Naive thymus-derived CD8-positive, alpha-beta T cell (primary cell): ENCODE results near the gene S100A12. TPM values are rescaled to one million over a fixed set of nuclear protein-coding genes. Genes with fewer than 3 reads are reported as not detected.

Experiments
- polyA plus RNA-seq, 3 donors: library from polyadenylated mRNA; unstranded; fragments of 300-500 nt; fragmentation: Illumina TruSeq; gene quantifications; one replicate each; pipeline ENCODE4 v1.2.3, GENCODE V29; 2021
- total RNA-seq, 8 experiments: library from RNA in 2 of 8; stranded (reverse) in 2 of 8; gene quantifications; one replicate each; pipeline ENCODE4 v1.2.3 and lab custom pipeline; 2021 to 2026

S100A12 gene
- total and polyA plus RNA-seq, 5 experiments from 2014 or later, result 0.44 to 1.7 TPM; not detected in 3

Other genes with a start within 250 kb of the S100A12 start
- gene SPRR2G, start 224.7 kb downstream of the S100A12 start, total RNA-seq, result not detected
- not detected for gene SPRR2G, start 224.7 kb downstream of the S100A12 start, polyA plus RNA-seq
- gene LELP1, start 172.2 kb downstream of the S100A12 start, total RNA-seq, result not detected
- gene LELP1, start 172.2 kb downstream of the S100A12 start, polyA plus RNA-seq, result not detected
- not detected for gene PRR9, start 158.0 kb downstream of the S100A12 start, total RNA-seq
- gene PRR9, start 158.0 kb downstream of the S100A12 start, polyA plus RNA-seq, result not detected
- not detected for gene LORICRIN, start 115.9 kb downstream of the S100A12 start, total RNA-seq
- not detected for gene LORICRIN, start 115.9 kb downstream of the S100A12 start, polyA plus RNA-seq
- not detected for gene PGLYRP3, start 62.7 kb downstream of the S100A12 start, total RNA-seq
- not detected for gene PGLYRP3, start 62.7 kb downstream of the S100A12 start, polyA plus RNA-seq
- gene PGLYRP4, start 26.8 kb downstream of the S100A12 start, total RNA-seq, result not detected
- not detected for gene PGLYRP4, start 26.8 kb downstream of the S100A12 start, polyA plus RNA-seq
- gene S100A9, start 17.8 kb downstream of the S100A12 start, total RNA-seq, result 1 to 10 TPM; 2.2 to 2.8 TPM
- gene S100A9, start 17.8 kb downstream of the S100A12 start, polyA plus RNA-seq, result 10 to 100 TPM in 2 of 3 donors, 1 to 10 TPM in 1; 5.0 to 18.8 (median 18.7) TPM
- not detected for gene S100A8, start 15.5 kb upstream of the S100A12 start, total RNA-seq
- gene S100A8, start 15.5 kb upstream of the S100A12 start, polyA plus RNA-seq, result 10 to 100 TPM in 2 of 3 donors, 1 to 10 TPM in 1; 1.0 to 12.4 (median 11.6) TPM
- not detected for gene S100A7A, start 40.9 kb upstream of the S100A12 start, total RNA-seq
- gene S100A7A, start 40.9 kb upstream of the S100A12 start, polyA plus RNA-seq, result not detected
- gene S100A7, start 85.0 kb upstream of the S100A12 start, total RNA-seq, result not detected
- not detected for gene S100A7, start 85.0 kb upstream of the S100A12 start, polyA plus RNA-seq
- 100 to 1,000 TPM; 223 to 232 TPM for gene S100A6, start 160.4 kb upstream of the S100A12 start, total RNA-seq
- 100 to 1,000 TPM; 443 to 707 (median 568) TPM for gene S100A6, start 160.4 kb upstream of the S100A12 start, polyA plus RNA-seq
- gene S100A5, start 165.3 kb upstream of the S100A12 start, total RNA-seq, result 1 to 10 TPM in 1 of 2 experiments, not detected in 1; 1.4 TPM
- gene S100A5, start 165.3 kb upstream of the S100A12 start, polyA plus RNA-seq, result under 1 TPM in 2 of 3 donors, not detected in 1; 0.63 to 0.78 TPM
- 100 to 1,000 TPM; 115 to 129 TPM for gene S100A4, start 170.2 kb upstream of the S100A12 start, total RNA-seq
- gene S100A4, start 170.2 kb upstream of the S100A12 start, polyA plus RNA-seq, result 1,000 to 10,000 TPM in 1 of 3 donors, 100 to 1,000 TPM in 2; 421 to 1,131 (median 581) TPM
- gene S100A3, start 173.6 kb upstream of the S100A12 start, total RNA-seq, result not detected
- not detected for gene S100A3, start 173.6 kb upstream of the S100A12 start, polyA plus RNA-seq
- not detected for gene S100A2, start 190.2 kb upstream of the S100A12 start, total RNA-seq
- gene S100A2, start 190.2 kb upstream of the S100A12 start, polyA plus RNA-seq, result not detected
- gene S100A16, start 237.5 kb upstream of the S100A12 start, total RNA-seq, result not detected
- not detected for gene S100A16, start 237.5 kb upstream of the S100A12 start, polyA plus RNA-seq
- gene S100A14, start 240.7 kb upstream of the S100A12 start, total RNA-seq, result not detected
- not detected for gene S100A14, start 240.7 kb upstream of the S100A12 start, polyA plus RNA-seq